Sciatic nerve (tissue), 2 donors: ENCODE measurements around the gene GRIA1. TPM values are rescaled to one million over a fixed set of nuclear protein-coding genes. Genes with fewer than 3 reads are reported as not detected.

Experiments used
- ATAC-seq: fragments of 200-7000 bp; cut with Tn5 transposase; one replicate; pipeline ENCODE4 v1.9.1; 2020; ENCODE audit warnings: mild to moderate bottlenecking, moderate library complexity
- DNase-seq: peaks from one replicate; pipeline ENCODE4 v3.0.0-alpha.2; 2020; ENCODE audit warnings: low spot score
- intact Hi-C: fragments of 100-400 bp; cut with DNase I; formaldehyde crosslinking; loops from one replicate; pipeline ENCODE4 v1.14.2; 2022
- total RNA-seq: library from RNA; stranded (reverse); fragmentation: NEBNext Ultra II Directional; extraction: Animal tissue kit (Norgen Biotek cat#: 25700); gene quantifications from one replicate; pipeline ENCODE4 v1.2.1, GENCODE V29; 2021
- donor health status: DM: no; HTN: no; CAD: no.
- donor health status: DM: no; HTN: no; CAD: no.

Gene GRIA1
- total RNA-seq, 1 donor from 2014 or later: 1.4 TPM

GRCh38 chr5:153584960-153585359, 94.5 kb downstream of the GRIA1 start:
- intact Hi-C loops: no loop called here
- no peak for ATAC-seq

GRCh38 chr5:153585622-153586277, 95.3 kb downstream of the GRIA1 start:
- ATAC-seq (no peak), DNase-seq (no peak)
- intact Hi-C loops: no loop called here

More at GRCh38 chr5:153584960-153585359, 94.5 kb downstream of the GRIA1 start:
- DNase-seq: no peak

GRCh38 chr5:153592081-153592480, 101.6 kb downstream of the GRIA1 start:
- intact Hi-C loops: no loop called here
- ATAC-seq: no peak
- DNase-seq: no peak

- no peak for ATAC-seq
- DNase-seq: no peak
- intact Hi-C loops: no loop called here
Observed at GRCh38 chr5:153594785-153595184, 104.3 kb downstream of the GRIA1 start.

DNA sequence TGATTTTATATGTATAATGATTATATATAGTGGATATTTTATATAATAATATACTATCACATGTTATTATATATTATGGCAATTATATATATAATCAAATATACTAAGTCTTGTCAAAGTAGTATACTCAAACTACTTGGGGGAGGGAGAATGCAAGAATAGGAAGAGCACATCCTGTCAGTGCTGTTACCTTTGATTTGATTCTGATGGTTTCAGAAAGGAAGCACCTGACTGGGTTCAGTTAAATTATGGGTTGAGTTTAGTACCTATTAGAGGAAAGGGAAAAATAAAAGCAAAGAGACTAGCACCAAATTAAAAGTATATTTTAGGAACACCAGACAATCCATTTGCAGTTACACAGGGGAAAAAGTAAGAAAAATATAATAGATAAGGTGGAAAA, 107.6 kb downstream of the GRIA1 start:
- intact Hi-C loops: no loop called here
- ATAC-seq (no peak), DNase-seq (no peak)

GRCh38 chr5:153601377-153601776, 110.9 kb downstream of the GRIA1 start:
- no peak for DNase-seq
- ATAC-seq: no peak
- intact Hi-C loops: no loop called here

- intact Hi-C loops: no loop called here
- DNase-seq: no peak
- no peak for ATAC-seq
Observed at GRCh38 chr5:153605386-153605785, 114.9 kb downstream of the GRIA1 start.

DNA sequence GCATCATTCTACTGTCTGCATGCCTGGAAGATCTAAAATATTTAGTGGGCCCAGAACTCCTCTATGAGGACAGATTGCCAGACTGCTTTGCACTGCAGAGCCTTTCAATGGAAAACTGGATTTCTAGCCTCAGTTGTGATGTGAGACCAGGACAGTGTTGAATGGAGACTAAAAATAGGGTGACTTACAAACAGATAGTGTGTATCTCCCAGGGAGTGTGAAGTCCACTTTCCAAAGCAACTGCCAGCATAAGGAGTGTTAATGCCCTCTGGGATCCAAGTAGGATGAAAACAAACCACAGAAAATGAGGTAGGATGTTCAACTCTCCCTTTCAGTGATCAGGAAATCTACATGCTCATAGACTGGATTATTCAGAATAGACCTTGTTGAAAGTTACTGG, 119.5 kb downstream of the GRIA1 start:
- DNase-seq: no peak
- no peak for ATAC-seq
- intact Hi-C loops: no loop called here

DNA sequence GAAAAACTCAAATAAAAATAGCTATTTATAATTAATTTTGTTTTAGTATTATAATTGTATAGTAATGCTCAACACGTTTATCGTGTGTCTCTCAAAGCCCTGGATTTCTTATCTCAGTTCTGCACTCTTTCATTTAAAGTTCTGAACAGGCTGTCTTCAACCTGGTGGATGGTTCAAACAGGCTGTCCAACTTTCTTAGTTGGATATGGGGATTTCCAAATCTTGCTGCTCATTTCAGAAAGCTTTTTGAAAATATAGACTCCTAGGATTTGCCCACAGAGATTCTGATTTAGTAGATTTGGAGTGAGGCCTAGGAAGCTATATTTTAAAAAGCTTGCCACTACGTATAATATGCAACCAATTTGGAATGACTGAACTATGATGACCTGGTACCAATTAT, 120.3 kb downstream of the GRIA1 start:
- ATAC-seq: no peak
- intact Hi-C loops: no loop called here
- no peak for DNase-seq

DNA sequence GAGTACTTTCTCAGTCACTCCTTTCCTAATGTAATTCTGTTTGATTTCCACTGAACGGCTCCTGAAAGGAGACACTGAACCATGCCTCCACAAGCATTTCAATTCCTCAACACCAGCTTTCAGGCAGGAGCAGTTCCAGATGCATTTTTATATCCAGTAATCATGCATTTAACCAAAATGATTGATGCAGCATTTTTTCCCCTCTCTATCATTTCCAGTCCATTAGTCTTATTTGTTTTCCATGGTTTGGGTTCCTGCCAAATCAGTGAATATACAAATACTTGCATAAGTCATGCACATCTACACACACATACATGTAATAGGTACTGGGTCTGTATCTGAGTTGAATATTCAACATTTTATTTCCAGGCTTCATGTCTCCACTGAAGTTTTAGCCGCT, 122.7 kb downstream of the GRIA1 start:
- ATAC-seq: no peak
- no peak for DNase-seq
- intact Hi-C loops: no loop called here

- DNase-seq (no peak), ATAC-seq (no peak)
- intact Hi-C loops: no loop called here
Observed at GRCh38 chr5:153613672-153614071, 123.2 kb downstream of the GRIA1 start.

DNA sequence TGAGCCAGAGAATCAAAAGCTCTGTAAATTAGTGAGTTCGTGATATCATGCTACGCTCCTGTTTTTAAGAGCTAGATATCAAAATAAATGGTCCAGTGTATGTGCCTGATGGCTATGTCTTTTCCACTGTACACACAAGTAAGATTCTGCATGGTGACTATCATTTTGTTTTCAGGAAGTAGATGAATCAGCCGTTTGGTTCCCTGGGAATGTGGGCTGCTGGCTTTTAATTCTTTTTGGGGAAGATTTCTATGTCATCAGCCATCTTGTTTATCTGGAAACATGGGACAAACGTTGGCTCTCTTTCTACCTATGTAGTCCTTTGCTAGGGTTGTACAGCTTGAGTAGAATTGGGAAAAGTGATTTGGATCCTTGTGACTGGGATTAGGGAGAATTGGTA, 126.7 kb downstream of the GRIA1 start:
- no peak for ATAC-seq
- intact Hi-C loops: no loop called here
- DNase-seq: no peak

- intact Hi-C loops: no loop called here
- DNase-seq: no peak
- ATAC-seq: no peak
Observed at GRCh38 chr5:153618307-153618706, 127.8 kb downstream of the GRIA1 start.

- intact Hi-C loops: no loop called here
- ATAC-seq (no peak), DNase-seq (no peak)
Observed at GRCh38 chr5:153618867-153619266, 128.4 kb downstream of the GRIA1 start.

DNA sequence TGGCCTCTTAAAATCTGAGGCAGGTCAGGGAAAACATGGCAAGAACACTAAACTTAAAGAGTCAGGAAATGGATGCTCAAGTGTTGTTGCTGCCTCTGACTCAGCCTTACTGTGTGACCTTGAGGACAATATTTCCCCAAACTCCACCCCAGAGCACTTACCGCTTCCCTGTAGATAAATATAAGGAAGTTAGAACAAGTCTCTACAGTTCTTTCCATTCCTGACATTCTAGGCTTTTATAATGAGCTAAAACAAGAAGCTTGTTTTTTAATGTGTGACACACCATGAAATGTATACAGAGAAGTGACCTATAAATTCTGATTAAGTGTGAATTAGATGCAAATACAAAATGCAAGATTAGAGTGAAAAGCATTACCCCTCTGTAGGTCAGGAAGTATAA, 129.3 kb downstream of the GRIA1 start:
- ATAC-seq: no peak
- intact Hi-C loops: loop anchor here (5.0 kb wide), 1 partner anchor 1083 kb away; no protein-coding TSS in a partner anchor
- no peak for DNase-seq

DNA sequence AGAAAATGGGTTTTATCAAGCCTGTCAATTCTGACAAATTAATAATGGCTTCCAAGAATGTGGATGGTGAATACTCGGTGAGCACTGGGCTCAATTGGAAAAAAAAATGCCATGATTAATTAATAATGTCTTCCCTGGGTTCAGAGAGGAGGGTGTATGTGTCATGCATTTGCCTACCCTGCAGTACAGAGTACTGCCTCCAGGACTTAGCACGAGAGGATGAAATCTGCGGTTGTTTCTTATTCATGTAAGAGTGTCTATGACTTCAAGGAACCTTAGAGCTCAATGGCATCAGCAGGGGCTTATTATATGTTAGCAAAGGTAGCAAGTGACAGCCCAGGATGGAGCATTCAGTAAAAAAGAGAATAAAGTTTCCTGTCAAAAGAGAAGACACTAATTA, 132.7 kb downstream of the GRIA1 start:
- intact Hi-C loops: loop anchor here (5.0 kb wide), 1 partner anchor 1079 kb away; no protein-coding TSS in a partner anchor

DNA sequence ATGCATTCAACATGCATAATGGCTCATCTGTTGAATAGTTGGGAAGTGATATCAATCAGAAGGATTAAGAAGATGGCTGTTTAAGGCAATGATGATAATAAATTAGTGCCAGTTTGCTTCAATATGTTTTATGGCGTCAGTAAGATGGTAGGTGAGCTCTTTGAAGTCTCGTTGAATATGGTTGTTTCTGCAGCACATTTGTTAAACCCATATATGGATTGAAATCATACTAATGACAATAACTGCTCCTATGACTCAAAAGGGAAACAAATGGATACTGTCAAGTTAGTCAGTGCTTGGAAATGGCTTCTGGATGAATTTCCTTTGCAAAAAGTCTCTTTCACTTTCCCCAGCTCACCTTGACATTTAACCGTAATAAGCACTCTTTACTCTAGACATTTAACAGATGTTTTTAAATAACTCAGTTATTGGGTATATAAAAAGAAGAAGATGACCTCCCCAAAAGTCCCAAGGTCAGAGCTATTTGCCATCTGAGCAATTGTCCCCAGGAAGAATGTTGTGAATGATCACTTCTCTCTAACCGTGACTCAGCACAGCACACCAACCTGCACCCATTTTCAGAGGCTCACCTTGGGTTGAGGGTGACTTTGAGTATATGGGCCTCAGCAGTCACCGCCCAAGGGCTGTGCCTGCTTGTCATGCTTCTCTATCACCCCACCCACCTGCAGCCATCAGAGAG, 133.4 kb downstream of the GRIA1 start:
- DNase-seq: no peak
- intact Hi-C loops: loop anchor here (5.0 kb wide), 1 partner anchor 1078 kb away; no protein-coding TSS in a partner anchor
- no peak for ATAC-seq

More for the DNA sequence above, 132.7 kb downstream of the GRIA1 start:
- ATAC-seq (no peak), DNase-seq (no peak)

- intact Hi-C loops: loop anchor here (5.0 kb wide), 1 partner anchor 1078 kb away; no protein-coding TSS in a partner anchor
- DNase-seq: no peak
- ATAC-seq: no peak
Observed at GRCh38 chr5:153624451-153624765, 133.9 kb downstream of the GRIA1 start.

GRCh38 chr5:153625826-153626354, 135.4 kb downstream of the GRIA1 start:
- ATAC-seq (no peak), DNase-seq (no peak)
- intact Hi-C loops: no loop called here

- DNase-seq: no peak
- ATAC-seq: no peak
- intact Hi-C loops: no loop called here
Observed at GRCh38 chr5:153626836-153627235, 136.4 kb downstream of the GRIA1 start.
